Cerebellar nuclear complex (tissue), 1 donor: ENCODE results near the gene SCD5.
A peak's percentile ranks its signal among the peaks of the same experiment; 100 is the strongest.
"Not testable (repeated sequence)": the region's sequence is repeated elsewhere in the genome, so short reads cannot be mapped to it uniquely, and the experiment has no call there.

Source experiments
- DNase-seq, 2 experiments: peaks; one replicate each; lab custom pipeline; 2025; lab: John Stamatoyannopoulos, UW

The SCD5 gene

GRCh38 chr4:82798168-82799005, at the start of gene SCD5:
SCD5 (minus strand) TSS chr4:82798796; CDS start chr4:82798537, 259 bp downstream.
- peak in 1 of 2 experiments; percentile 36 for DNase-seq

DNA sequence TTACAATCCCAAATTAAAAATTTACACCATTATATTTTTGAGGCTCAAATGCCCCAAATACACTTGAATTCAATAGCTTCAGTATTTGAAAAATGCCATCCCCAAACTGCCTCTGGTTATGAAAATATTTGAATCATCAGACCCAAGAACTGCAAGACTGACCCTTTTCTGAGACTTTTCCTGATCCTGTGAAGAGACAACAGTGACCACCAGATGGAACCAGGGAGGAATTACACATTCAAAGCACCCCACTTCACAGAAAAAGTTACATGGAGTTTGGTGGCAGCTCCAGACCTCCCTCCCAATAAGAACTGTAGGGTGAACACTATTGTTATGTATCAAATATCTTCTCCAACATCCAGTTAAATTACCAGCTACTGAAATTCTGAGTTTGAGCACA, 44.0 kb upstream of the SCD5 start:
- no peak for DNase-seq

DNA sequence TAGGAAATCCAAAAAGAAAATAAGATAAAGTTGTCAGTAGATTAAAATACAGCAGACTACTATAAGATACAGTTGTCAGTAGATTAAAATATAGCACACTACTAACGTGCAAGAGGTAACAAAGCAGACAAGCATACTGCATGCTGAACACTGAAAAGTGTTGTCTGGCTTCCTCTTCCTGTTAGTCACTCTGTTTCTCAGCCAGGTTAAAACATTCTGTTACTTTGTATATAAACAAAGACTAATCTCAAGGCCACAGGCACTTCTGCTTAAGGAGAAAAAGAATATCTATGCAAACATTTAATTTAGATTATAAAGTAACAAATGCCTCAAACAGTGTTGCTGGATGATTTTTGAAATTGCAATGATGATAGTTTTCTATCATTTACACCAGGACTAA, 41.0 kb upstream of the SCD5 start:
- DNase-seq = no peak

DNA sequence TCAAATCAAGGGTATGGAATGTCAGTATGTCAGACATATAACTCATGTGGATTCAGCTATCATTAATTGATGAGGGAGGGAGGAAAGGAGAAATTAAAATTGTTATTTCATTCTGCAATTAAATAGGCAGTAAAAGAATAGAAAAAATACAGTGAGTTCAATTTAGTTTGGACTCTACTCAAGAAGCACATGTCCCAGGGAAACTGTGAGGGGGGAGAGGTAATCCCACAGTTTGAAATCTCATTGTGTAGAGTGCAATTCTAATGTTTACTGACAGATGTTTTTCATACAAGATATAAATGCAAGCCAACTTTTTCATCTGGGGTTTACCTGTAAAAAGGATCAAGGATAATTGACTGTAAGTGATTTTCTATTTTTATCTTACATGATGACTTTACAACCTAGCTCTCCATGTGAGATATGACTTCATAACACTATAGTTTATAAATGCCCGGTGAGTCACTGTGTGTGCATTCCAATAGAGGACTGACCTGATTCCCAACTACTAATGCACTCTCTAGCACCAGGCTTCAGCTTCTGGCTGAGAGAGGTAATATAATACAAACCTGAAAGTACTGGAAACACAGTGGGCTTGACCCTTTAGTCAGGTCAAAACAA, 35.2 kb upstream of the SCD5 start:
- DNase-seq = no peak

GRCh38 chr4:82833060-82833459, 34.5 kb upstream of the SCD5 start:
- not testable (repeated sequence) for DNase-seq

GRCh38 chr4:82825425-82825824, 26.8 kb upstream of the SCD5 start:
- no peak for DNase-seq

GRCh38 chr4:82823062-82823461, 24.5 kb upstream of the SCD5 start:
- no peak for DNase-seq

- DNase-seq = no peak
Observed at GRCh38 chr4:82820689-82821088, 22.1 kb upstream of the SCD5 start.

- DNase-seq = no peak
Observed at GRCh38 chr4:82818664-82819662, 20.4 kb upstream of the SCD5 start.

DNA sequence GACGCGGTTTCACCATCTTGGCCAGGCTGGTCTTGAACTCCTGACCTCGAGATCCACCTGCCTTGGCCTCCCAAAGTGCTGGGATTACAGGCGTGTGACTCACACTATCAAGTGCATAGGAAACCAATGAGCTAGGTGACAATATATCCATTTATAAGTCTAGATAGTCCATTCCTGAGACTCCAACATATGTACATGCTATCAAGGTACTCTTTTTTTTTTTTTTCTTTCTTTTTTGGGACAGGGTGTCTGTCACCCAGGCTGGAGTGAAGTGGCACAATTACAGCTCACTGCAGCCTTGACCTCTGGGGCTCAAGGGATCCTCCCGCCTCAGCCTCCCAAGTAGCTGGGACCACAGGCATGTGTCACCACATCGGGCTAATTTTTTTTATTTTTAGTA, 18.3 kb upstream of the SCD5 start:
- not testable (repeated sequence) for DNase-seq

GRCh38 chr4:82814034-82814433, 15.4 kb upstream of the SCD5 start:
- DNase-seq = no peak

GRCh38 chr4:82811838-82812341, 13.3 kb upstream of the SCD5 start:
- DNase-seq = no peak

DNA sequence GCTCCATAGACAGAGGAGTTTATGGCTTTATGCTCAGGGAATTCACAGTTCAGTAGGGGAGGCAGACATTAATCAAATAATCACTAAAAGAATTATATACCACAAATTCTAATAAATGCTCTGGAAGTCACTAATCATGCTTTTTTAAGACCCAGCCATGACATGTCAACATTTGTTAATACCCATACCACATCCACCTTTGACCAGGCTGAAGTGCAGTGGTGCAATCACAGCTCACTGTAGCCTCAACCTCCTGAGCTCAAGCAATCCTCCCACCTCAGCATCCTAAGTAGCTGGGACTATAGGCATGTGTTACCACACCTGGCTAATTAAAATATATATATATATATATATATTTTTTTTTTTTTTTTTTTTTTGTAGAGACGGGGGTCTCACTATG, 12.8 kb upstream of the SCD5 start:
- DNase-seq = no peak

GRCh38 chr4:82810176-82810575, 11.6 kb upstream of the SCD5 start:
- DNase-seq = no peak

GRCh38 chr4:82809619-82810018, 11.0 kb upstream of the SCD5 start:
- no peak for DNase-seq

GRCh38 chr4:82803746-82804145, 5.2 kb upstream of the SCD5 start:
- no peak for DNase-seq

DNA sequence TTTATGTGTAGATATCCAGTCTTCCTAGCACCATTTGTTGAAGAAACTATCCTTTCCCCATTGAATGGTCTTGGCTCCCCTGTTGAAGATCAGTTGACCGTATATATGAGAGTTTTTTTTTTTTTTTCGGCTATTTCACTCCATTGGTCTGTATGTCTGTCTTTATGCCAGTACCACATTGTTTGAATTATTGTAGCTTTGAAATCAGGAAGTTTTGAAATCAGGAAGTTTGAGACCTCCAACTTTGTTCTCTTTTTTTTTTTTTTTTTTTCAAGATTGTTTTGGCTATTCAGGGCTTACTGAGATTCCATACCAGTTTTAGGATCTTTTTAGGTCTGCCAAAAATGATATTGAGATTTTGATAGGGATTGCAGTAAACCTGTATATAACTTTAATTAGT, 4.3 kb upstream of the SCD5 start:
- no peak for DNase-seq

GRCh38 chr4:82801910-82802521, 3.4 kb upstream of the SCD5 start:
- DNase-seq = no peak

- DNase-seq = no peak
Observed at GRCh38 chr4:82799006-82799881, 648 bp upstream of the SCD5 start.

DNA sequence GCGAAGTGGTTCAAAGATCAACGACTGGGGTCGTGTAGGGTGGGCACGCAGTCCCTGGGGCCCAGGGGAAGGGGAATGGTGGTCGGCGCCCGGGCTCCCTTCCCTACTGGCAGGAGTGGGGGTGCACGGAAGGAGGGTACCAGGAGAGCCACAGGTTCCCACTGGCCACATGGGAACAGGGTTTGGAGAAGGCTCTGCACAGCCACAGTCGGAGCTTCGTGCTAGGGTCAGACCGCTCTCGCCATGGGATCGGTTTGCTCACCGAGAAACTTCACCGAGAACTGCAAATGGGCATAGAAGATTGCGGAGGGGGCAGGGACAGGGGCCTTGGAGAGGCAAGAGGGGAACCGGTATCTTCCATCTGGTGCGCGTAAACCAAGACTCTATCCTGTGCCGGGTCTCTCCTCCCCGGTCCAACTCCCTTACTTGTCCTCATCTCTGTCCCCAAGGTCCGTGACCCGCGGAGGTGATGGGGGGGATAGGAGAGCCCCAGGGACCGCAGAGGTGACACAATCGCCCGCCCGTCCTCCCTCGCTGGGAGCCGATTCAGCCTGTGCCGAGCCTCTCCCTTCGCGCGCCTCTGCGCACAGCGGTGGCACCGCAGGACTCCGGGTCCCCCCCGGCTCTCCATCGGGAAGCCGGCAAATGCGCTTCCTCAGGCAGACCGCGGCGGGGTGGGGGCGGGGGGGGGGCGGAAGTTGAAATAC, 1.0 kb downstream of the SCD5 start:
- no peak for DNase-seq
